ENCODE measurements around the gene MRPL33.
"Not testable (repeated sequence)": the region's sequence is repeated elsewhere in the genome, so short reads cannot be mapped to it uniquely, and the experiment has no call there.

Gene MRPL33

GRCh38 chr2:27738349-27739057 lies 33.0 kb upstream of the MRPL33 start:
- no peak for DNase-seq (ENCODE audit: low read depth, low spot score)
- no peak overlapping the region for H3K4me3 ChIP-seq (ENCODE audit: low read length)

- H3K4me3 ChIP-seq (ENCODE audit: low read length): no peak overlapping the region
Observed at GRCh38 chr2:27739058-27739373, 32.5 kb upstream of the MRPL33 start.

GRCh38 chr2:27741673-27742072 lies 29.8 kb upstream of the MRPL33 start:
- no peak for DNase-seq (ENCODE audit: low read depth, low spot score)
- H3K4me3 ChIP-seq (ENCODE audit: low read length): no peak overlapping the region

More at GRCh38 chr2:27739058-27739373, 32.5 kb upstream of the MRPL33 start:
- DNase-seq (ENCODE audit: low read depth, low spot score): no peak

GRCh38 chr2:27742571-27742970 lies 28.9 kb upstream of the MRPL33 start:
- H3K4me3 ChIP-seq (ENCODE audit: low read length): no peak overlapping the region
- no peak for DNase-seq (ENCODE audit: low read depth, low spot score)

- DNase-seq (ENCODE audit: low read depth, low spot score); H3K4me3 ChIP-seq (ENCODE audit: low read length): not testable (repeated sequence)
Observed at GRCh38 chr2:27745494-27745893, 26.0 kb upstream of the MRPL33 start.

- no peak overlapping the region for H3K4me3 ChIP-seq (ENCODE audit: low read length)
- DNase-seq (ENCODE audit: low read depth, low spot score): no peak
Observed at GRCh38 chr2:27746325-27746724, 25.2 kb upstream of the MRPL33 start.

GRCh38 chr2:27747827-27748352 lies 23.6 kb upstream of the MRPL33 start:
- DNase-seq (ENCODE audit: low read depth, low spot score): no peak
- no peak overlapping the region for H3K4me3 ChIP-seq (ENCODE audit: low read length)

GRCh38 chr2:27748803-27749554 lies 22.5 kb upstream of the MRPL33 start:
- DNase-seq (ENCODE audit: low read depth, low spot score); H3K4me3 ChIP-seq (ENCODE audit: low read length): not testable (repeated sequence)

- H3K4me3 ChIP-seq (ENCODE audit: low read length): no peak overlapping the region
- no peak for DNase-seq (ENCODE audit: low read depth, low spot score)
Observed at GRCh38 chr2:27751377-27751776, 20.1 kb upstream of the MRPL33 start.

- no peak for DNase-seq (ENCODE audit: low read depth, low spot score)
- no peak overlapping the region for H3K4me3 ChIP-seq (ENCODE audit: low read length)
Observed at GRCh38 chr2:27752551-27753237, 18.8 kb upstream of the MRPL33 start.

GRCh38 chr2:27754138-27754588 lies 17.4 kb upstream of the MRPL33 start:
- DNase-seq (ENCODE audit: low read depth, low spot score): peak; percentile 44
- H3K4me3 ChIP-seq (ENCODE audit: low read length): no peak overlapping the region

GRCh38 chr2:27754831-27755230 lies 16.7 kb upstream of the MRPL33 start:
- no peak for DNase-seq (ENCODE audit: low read depth, low spot score)
- H3K4me3 ChIP-seq (ENCODE audit: low read length): no peak overlapping the region

- H3K4me3 ChIP-seq (ENCODE audit: low read length): no peak overlapping the region
- no peak for DNase-seq (ENCODE audit: low read depth, low spot score)
Observed at GRCh38 chr2:27756091-27756490, 15.4 kb upstream of the MRPL33 start.

GRCh38 chr2:27756544-27757498 lies 14.7 kb upstream of the MRPL33 start:
- H3K4me3 ChIP-seq (ENCODE audit: low read length): no peak overlapping the region
- no peak for DNase-seq (ENCODE audit: low read depth, low spot score)

GRCh38 chr2:27762951-27763906 lies 8.3 kb upstream of the MRPL33 start:
- DNase-seq (ENCODE audit: low read depth, low spot score): no peak
- H3K4me3 ChIP-seq (ENCODE audit: low read length): no peak overlapping the region

GRCh38 chr2:27763907-27764267 lies 7.6 kb upstream of the MRPL33 start:
- DNase-seq (ENCODE audit: low read depth, low spot score): no peak
- H3K4me3 ChIP-seq (ENCODE audit: low read length): no peak overlapping the region

GRCh38 chr2:27764526-27764925 lies 7.0 kb upstream of the MRPL33 start:
- not testable (repeated sequence) for H3K4me3 ChIP-seq (ENCODE audit: low read length); DNase-seq (ENCODE audit: low read depth, low spot score)

Data from Jurkat, Clone E6-1 (cell line).